Measurements from ENCODE around the gene MYRF.

Gene MYRF

GRCh38 chr11:61803889-61804647, 51.6 kb downstream of the MYRF start:
- DNase-seq (ENCODE audit: low spot score) = no peak
- no peak overlapping the region for H3K27ac ChIP-seq
- TF ChIP-seq CTCF (IDR thresholded peaks at IDR 0.05) = no peak
- H3K4me3 ChIP-seq = no peak overlapping the region

- TF ChIP-seq CTCF (IDR thresholded peaks at IDR 0.05) = no peak
- no peak overlapping the region for H3K4me3 ChIP-seq
- no peak for DNase-seq (ENCODE audit: low spot score)
- no peak overlapping the region for H3K27ac ChIP-seq
Measured at GRCh38 chr11:61805146-61805545, 52.7 kb downstream of the MYRF start.

GRCh38 chr11:61806785-61807184, 54.3 kb downstream of the MYRF start:
- Histone ChIP-seq H3K4me3 (no peak overlapping the region), H3K27ac (no peak overlapping the region)
- no peak for TF ChIP-seq CTCF (IDR thresholded peaks at IDR 0.05)
- DNase-seq (ENCODE audit: low spot score) = no peak

- DNase-seq (ENCODE audit: low spot score) = no peak
- TF ChIP-seq CTCF (IDR thresholded peaks at IDR 0.05) = no peak
Measured at GRCh38 chr11:61810671-61811175, 58.3 kb downstream of the MYRF start.

GRCh38 chr11:61811831-61812230, 59.4 kb downstream of the MYRF start:
- no peak for DNase-seq (ENCODE audit: low spot score)
- no peak overlapping the region for H3K4me3 ChIP-seq
- TF ChIP-seq CTCF (IDR thresholded peaks at IDR 0.05) = no peak
- H3K27ac ChIP-seq = no peak overlapping the region

More at GRCh38 chr11:61810671-61811175, 58.3 kb downstream of the MYRF start:
- Histone ChIP-seq H3K4me3 (no peak overlapping the region), H3K27ac (no peak overlapping the region)

- no peak for DNase-seq (ENCODE audit: low spot score)
- no peak for TF ChIP-seq CTCF (IDR thresholded peaks at IDR 0.05)
- H3K27ac ChIP-seq = no peak overlapping the region
- H3K4me3 ChIP-seq = no peak overlapping the region
Measured at GRCh38 chr11:61812736-61813411, 60.4 kb downstream of the MYRF start.
